GM19438 (cell line): Measurements from ENCODE around the gene STX1A.
"Not testable (repeated sequence)": the region's sequence is repeated elsewhere in the genome, so short reads cannot be mapped to it uniquely, and the experiment has no call there.

Experiments
- ATAC-seq: cut with Tn5 transposase; IDR thresholded peaks from one replicate; pipeline ENCODE4 v1.9.1; 2021; ENCODE audit warnings: low read depth; ENCODE audit not compliant: unreplicated experiment

STX1A gene

GRCh38 chr7:73683788-73684693 lies 35.4 kb downstream of the STX1A start:
- ATAC-seq: peak; percentile 10

DNA sequence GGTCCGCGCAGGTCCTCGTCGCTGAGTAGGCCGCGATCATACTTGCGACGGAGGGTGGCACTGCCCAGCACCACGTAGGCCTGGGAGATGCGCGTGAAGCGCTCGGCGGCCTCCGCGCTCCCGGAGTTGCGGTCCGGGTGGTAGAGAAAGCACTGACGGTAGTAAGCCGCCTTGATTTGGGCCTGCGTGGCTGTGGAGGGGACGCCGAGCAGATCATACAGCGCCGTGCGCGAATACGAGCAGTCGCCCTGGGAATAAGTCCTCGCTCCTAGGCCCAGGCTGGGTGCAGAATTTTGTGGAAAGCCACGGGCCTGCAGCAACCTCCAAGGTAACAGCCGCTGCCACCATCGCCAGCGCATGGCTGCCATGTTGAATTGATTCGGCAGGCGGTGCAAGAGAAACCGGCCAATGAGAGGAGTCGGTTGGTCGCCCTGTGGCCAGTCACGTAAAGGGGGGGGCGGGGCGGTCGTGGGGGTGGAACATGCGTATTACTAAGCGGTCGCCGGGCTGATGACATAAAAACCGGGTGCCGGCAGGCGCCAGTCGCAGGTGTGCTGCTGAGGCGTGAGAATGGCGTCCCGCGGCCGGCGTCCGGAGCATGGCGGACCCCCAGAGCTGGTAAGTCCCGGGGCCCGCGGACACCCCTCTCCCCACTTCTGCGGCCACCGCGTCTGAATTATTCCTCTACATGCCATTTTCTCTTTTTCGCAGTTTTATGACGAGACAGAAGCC lies 36.2 kb downstream of the STX1A start, which contains the start of the genes BUD23 and DNAJC30:
Gene BUD23 (plus strand): TSS at position 542 of the 732 bp plus-strand sequence. CDS start 29 bp downstream, at position 571.
Gene DNAJC30 (minus strand): TSS at position 398 of the 732 bp plus-strand sequence. CDS start 30 bp downstream, at position 368.
- peak; percentile 75 for ATAC-seq

DNA sequence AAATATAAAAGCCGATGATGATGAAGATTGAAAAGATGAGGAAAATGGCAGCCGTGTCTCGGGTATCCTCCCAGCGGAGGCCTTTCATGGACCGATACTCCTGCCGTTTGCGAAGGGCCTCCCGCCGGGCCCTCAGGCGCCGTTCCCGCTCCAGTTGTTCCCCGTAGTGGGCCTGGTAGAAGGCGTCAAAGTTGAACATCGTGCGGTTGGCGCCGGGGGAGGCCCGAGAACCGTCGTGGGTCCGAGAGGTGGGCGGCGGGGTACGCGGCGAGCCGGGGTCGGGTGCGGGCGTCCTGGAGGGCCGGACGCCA lies 36.8 kb downstream of the STX1A start:
- no peak for ATAC-seq

GRCh38 chr7:73681031-73681430 lies 38.4 kb downstream of the STX1A start:
- ATAC-seq: no peak

GRCh38 chr7:73680501-73680900 lies 39.0 kb downstream of the STX1A start:
- ATAC-seq: no peak

DNA sequence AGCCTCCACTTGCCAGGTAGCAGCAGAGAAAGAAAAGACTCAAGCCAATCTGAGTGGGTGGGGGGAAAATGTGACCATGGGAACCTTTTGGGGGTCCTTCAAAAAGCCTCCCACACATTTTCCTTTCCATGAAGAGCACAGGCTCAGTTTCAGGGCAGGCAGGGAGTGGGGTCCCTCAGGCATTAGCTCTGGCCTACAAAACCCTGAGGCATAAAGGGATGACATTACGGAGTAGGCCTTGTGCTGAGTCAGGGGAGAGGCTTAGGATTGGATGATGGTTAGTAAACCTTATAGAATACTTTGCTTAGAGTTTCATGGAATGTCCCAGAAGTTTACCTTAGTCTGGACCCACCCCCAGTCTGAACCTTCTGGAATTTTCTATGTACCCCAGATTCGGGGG lies 39.8 kb downstream of the STX1A start:
- ATAC-seq: no peak

DNA sequence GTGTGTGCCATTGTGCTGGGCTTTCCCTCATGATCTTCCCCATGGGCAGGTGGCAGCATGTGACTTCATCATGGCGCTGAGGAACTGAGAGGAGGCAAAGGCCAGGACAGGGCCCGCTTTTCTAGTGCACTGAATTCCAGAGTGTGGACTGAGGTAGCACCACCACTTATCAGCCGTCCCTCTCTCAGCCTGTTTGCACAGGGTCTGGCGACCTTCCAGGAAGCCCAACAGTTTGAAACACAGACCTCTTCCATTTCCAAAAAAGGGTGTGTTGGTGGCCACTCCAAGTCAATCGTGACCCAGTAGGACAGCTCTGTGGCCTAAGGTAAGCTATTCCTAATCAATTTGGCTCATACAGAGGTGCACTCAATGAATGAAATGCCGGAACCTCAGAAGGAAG lies 40.6 kb downstream of the STX1A start:
- ATAC-seq: no peak

- ATAC-seq: not testable (repeated sequence)
These were observed 43.4 kb downstream of the STX1A start for GRCh38 chr7:73676062-73676461.

DNA sequence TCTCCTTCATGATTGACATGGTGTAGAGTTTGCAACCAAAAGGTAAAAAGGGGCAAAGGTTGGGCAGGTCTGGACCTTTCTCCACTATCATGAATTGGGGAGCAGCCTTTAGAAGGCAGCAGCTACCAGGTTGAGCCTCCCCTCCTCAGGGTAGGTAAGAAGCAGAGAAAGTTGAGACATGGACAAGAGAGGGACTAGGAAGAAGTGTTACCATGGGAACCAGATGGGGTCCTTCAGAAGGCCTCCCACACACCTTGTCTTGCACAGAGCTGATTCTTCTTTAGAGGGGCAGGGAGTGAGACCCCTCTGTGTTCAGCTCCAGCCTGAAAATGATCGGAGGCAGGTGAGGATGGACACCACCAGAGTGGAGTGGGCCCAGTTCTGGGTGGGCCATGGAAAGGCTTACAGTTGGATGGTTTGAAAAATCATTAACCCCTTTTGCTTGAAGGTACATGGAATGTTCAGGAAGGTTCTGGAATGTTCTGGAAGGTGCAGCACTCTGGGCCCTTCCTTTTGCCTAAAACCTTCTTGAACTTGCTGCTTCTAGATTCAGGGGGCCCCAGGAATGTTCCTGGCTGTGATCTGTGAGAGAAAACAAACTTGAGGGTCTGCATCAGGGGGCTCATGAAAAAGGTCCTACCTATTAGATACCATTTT lies 44.9 kb downstream of the STX1A start:
- ATAC-seq: no peak

GRCh38 chr7:73671857-73672445 lies 47.5 kb downstream of the STX1A start:
- ATAC-seq: no peak

- ATAC-seq: no peak
These were observed 48.2 kb downstream of the STX1A start for GRCh38 chr7:73671322-73671661.

GRCh38 chr7:73669858-73670385 lies 49.5 kb downstream of the STX1A start:
- ATAC-seq: no peak

GRCh38 chr7:73669288-73669701 lies 50.2 kb downstream of the STX1A start:
- no peak for ATAC-seq

DNA sequence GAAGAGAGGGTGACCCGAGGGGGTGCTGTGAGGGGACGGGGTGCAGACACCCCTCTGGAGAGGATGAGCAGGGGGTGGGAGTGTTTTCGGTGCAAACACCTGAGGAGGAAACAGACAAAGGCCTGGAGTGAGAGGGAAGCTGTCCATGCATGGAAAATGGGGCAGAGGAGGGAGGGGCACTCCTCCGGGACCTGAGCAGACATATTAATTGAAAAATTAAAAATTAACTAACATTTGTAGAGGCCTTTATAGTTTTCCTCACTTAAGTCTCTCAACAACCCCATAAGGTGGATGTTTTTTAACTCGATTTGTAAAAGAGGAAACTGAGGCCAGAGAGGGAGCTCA lies 50.6 kb downstream of the STX1A start:
- no peak for ATAC-seq

DNA sequence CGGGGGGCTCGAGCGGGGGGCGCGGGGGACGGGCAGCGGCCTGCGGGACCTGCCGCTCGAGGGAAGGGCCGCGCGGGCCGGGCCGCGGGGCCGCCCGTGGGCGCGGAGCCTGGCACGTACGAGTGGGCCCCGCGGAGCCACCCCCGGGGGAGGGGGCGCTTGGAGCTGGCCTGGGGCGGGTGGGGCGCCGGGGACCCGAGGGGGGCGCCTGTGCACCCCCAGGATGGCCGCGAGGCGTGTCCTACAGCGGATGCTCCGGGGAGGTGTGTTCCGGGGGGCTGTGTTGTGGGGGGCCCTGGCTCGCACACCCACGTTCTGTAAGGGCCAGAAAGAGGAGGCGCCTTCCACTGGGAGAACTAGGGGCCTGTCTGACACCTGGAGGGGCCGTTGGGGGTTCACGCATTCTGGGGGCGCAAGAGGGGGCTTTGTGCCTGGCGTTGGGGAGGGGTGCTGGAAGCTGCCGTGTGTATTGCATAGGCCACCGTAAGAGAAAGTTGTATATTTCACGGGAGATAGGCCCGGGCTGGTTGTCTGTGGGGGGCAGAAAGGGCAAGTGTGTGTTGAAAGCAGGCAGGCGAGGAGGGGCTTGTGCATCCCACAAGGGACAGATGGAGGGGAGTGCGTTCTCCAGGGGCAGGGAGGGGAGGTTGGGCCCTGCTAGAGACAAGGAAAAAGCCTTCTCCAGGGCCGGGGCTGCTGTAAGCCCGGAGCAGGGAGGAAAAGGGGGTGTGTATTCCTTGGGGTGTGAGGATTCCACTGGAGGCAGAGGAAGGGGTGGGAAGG lies 51.2 kb downstream of the STX1A start:
- ATAC-seq: peak; percentile 10

DNA sequence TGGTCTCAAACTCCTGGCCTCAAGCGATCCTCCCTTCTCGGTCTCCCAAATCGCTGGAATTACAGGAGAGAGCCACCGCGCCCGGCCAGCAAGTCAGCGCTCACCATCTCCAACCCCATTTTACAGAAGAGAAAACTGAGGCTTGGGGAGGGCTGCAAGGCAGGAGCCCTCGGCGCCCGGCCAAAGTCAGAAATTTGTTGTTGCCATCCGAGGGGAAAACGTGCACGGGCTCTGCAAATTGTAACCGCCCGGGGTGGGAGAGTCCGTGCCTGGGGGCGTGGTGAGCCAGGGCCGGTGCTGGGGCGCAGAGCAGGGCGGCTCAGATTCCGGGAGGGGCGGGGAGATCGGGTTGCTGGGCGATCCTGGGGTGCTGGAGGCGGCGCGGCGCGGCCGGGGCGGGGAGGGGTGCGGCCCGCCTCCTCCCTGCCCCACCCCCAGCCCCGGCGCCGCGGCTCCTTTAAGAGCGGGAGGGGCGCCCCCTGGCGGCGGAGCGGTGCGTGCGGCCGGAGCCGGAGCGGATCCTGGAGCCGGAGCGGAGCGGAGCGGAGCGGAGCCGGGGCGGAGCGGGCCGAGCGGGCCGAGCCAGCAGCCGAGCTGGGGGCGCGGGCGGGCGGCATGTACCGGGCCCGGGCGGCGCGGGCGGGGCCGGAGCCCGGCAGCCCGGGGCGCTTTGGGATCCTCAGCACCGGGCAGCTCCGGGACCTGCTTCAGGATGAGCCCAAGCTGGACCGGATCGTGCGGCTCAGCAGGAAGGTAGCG lies 51.9 kb downstream of the STX1A start, which contains the start of gene VPS37D:
Gene VPS37D (plus strand): TSS at position 488 of the 759 bp plus-strand sequence. CDS start 128 bp downstream, at position 616.
- peak; percentile 84 for ATAC-seq

- ATAC-seq: no peak
These were observed 56.4 kb downstream of the STX1A start for GRCh38 chr7:73663033-73663432.

- ATAC-seq: not testable (repeated sequence)
These were observed 58.9 kb downstream of the STX1A start for GRCh38 chr7:73660594-73660993.

DNA sequence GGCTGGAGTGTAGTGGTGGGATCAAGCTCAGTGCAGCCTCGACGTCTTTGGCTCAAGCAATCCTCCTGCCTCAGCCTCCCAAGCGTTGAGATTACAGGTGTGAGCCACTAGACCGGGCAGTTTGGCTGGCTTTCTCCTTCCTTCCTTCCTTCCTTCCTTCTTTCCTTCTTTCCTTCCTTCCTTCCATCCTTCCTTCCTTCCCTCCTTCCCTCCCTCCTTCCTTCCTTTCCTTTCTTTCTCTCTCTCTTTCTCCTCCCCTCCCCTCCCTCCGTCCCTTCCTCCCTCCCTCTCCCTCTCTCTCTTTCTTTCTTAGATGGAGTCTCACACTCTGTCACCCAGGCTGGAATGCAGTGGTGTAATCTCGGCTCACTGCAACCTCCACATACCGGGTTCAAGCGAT lies 59.5 kb downstream of the STX1A start:
- ATAC-seq: no peak
